Activated gamma-delta T cell (primary cell): ENCODE results near the gene GRAMD1A.
"Not testable (repeated sequence)": the region's sequence is repeated elsewhere in the genome, so short reads cannot be mapped to it uniquely, and the experiment has no call there.

ENCODE experiments used
- DNase-seq: peaks from one replicate; lab custom pipeline; 2025; lab: John Stamatoyannopoulos, UW

The GRAMD1A gene

DNA sequence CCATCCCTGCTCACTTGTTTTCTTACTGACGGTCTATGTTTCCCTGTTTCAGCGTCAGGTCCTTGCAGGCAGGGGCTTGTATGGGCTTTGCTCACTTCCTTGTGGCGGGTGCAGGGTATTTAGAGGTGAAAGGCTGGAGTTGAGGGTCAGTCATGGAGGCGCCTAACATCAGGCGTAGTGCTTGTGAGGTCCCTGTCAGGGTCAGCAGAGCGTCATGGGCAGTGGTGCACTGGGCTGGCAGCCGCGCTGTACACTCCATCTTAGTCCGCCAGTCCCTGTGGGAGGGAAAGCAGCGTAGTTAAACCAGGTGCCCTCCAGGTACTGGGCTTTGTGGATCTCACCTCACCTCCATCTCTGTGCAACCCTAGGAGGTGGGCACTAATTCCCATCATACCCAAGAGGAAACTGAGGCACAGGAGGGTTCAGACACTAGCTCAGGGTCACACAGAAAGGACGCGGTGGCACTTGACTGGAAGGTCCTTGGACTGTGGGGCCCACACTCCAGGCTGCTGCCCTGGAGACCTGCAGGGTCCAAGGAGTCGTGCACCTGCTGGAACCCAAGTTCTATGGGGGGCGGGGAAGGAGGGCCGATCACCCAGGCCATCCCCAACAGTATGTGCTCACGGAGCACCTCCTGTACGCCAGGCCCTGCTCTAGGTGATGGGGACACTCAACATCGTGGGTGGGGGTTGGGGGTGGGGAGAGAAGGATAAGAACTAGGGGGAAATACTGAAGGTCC lies 4.6 kb downstream of the GRAMD1A start:
- no peak for DNase-seq

GRCh38 chr19:35005256-35005977 lies 5.3 kb downstream of the GRAMD1A start:
- DNase-seq = no peak

DNA sequence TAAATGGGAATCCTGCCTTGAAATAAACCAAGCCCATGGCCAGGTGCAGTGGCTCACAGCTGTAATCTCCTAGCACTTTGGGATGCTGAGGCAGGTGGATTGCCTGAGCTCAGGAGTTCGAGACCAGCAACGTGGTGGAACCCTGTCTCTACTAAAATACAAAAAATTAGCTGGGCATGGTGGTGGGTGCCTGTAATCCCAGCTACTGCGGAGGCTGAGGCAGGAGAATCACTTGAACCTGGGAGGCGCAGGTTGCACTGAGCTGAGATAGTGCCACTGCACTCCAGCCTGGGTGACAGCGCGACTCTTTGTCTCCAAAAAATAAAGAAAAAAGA lies 5.9 kb downstream of the GRAMD1A start:
- not testable (repeated sequence) for DNase-seq

DNA sequence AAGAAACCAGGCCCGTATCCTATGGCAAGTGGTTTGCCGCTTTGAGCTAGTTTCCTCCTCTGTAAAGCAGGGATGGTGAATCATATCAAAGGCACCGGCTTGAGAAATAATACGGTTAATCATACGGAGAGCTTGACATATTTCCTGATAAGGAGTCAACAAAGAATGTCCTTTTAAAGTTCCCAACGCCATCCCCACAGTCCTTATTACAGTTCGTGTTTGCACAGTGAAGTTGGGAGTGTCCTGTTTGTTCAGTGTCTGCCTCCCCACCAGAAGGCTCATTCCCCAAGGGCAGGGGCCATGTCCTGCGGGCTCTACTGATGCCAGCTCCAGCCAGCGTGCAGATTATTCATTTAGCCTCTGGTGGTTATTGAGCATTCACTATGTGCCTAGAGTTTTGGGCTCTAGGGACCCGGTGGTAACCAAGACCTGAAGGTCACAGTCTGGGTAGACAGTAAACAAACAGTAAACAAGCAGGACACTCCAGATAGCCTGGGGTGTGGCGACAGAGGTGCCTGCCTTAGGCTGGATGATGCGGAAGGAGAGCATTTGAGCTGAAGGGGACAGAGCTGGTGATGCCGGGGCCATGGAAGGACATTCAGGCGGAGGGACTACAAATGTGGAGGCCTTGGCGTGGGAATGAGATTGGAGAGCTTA lies 6.3 kb downstream of the GRAMD1A start:
- no peak for DNase-seq

- DNase-seq = no peak
Measured at GRCh38 chr19:35006999-35007365, 6.9 kb downstream of the GRAMD1A start.

DNA sequence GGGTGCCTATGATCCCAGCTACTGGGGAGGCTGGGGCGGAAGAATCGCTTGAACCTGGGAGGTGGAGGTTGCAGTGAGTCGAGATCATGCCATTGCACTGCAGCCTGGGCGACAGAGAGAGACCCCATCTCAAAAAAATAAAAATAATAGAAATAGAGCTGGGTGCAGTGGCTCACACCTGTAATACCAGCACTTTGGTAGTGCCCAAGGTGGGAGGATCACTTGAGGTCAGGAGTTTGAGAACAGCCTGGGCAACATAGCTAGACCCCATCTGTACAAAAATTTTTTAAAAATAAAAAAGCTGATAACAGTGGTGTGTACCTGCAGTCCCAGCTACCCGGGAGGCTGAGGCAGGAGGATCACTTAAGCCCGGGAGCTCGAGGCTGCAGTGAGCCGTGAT lies 7.3 kb downstream of the GRAMD1A start:
- not testable (repeated sequence) for DNase-seq

DNA sequence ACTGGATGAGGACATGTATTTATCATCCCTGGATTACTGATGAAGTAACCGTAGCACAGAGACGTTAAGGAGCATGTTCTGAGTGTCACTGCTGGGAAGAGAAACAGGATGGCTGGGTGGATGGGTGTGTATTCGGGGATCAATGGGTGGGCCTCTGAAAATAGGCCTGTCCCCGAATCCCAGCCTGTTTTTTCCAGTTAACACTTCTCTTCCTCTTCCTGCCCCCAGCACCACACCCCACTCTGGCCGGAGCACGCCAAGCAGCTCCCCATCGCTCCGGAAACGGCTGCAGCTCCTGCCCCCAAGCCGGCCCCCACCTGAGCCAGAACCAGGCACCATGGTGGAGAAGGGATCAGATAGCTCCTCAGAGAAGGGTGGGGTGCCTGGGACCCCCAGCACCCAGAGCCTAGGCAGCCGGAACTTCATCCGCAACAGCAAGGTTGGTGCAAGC lies 8.8 kb downstream of the GRAMD1A start:
- DNase-seq = no peak

- DNase-seq = no peak
Measured at GRCh38 chr19:35009424-35010415, 9.6 kb downstream of the GRAMD1A start.

DNA sequence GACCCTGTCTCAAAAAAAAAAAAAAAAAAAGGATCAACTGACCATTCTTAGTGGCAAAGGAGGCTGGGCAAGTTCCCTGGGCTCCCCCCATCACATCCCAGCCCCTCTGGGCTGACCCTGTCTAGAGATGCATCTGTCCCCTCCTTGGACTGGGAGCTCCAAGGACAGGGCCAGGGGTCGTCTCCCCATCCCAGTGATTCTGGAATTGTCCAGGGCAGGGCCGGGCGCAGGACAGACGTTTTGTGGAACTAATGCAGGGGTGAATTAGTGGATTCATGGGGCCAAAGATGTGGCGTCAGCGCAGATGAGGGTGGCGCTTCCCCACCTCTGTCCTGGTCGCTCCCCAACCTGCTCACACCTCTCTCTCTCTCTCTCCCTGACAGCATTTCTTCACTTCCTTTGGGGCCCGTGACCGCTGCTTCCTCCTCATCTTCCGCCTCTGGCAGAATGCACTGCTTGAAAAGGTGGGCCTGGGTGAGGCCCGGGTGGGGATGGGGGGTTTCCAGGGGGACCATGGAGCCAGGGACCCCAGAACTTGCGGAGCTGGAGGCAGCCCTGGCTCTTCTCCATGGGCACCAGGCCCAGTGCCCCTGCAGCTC lies 11.1 kb downstream of the GRAMD1A start:
- no peak for DNase-seq

DNA sequence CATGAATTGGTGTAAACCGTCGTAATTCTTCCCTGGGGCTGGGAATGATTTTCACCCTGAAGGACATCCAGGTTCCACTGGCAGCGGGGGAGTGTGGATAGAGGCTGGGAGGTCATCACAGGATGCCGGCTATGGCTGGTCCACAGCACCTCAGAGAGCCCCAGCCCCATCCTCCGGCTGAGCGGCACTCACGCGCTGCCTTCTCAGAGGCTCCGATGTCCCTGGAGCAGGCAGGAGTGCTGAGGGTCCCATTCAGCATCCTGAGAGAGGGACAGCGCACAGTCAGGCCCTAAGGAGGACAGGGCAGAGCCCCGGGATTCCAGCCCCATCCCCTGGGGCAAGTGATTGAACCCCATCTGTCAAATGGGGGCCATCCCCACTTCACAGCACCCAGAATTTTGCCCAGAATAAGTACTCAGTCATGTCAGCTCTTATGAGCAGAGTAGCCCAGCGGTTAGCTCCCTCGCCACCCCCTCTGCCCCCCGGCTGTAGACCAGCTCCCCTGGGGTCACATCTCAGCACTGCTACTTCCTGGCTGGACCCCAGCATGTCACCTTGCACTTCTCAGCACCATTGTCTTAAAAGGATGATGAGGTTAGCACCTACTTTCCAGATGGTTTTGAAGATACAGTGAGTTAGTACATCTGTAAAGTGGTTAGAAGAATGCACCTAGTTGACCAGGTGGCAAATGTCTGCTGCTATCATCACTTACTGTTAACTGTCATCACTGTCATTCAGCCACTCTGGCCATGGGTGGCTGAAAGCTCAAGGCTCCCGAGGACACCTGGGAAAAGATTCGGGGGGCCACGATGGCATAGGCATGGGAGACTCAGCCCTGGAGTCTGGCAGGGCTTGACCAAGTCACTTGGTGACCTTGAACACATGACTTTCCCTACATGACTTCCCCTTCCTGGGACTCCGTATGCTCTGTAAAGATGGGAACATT lies 11.9 kb downstream of the GRAMD1A start:
- DNase-seq = peak; percentile 33

- peak; percentile 64 for DNase-seq
Measured at GRCh38 chr19:35013041-35013819, 13.1 kb downstream of the GRAMD1A start.

DNA sequence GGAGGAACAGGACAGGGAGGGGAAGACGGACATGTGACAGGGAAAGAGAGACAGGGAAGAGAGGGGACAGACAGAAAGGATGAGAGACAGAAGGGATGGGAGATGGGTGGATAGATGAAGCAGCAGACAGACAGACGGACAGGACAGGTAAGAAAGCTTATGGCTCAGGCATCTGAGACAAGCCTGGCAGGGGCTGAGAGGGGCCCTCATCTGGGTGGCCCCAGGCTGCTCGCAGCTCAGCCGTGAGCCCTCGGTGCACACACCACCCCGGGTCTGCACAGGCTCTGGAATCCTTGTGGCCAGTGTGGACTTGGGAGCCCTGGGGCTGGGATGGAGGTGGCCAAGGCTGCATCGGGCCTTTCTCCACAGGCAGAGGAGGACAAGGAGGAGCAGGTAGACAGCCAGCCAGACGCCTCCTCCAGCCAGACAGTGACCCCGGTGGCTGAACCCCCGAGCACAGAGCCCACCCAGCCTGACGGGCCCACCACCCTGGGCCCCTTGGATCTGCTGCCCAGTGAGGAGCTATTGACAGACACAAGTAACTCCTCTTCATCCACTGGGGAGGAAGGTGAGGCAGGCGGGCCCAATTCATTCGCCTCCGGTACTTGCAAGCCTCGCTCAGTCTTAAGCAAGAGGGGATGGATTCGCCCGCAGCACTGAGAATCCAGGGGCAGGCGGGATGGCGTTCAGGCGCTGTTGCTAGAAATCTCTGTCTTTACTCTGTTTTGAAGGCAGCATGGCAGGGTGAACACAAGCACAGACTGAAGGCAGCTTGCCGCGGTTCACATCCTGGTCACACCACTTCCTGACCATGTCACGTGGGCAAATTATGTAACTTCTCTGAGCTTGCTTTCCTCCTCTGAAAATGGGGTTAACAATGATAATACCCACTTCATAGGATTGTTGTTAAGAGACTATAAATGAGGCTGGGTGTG lies 14.0 kb downstream of the GRAMD1A start:
- DNase-seq = no peak

DNA sequence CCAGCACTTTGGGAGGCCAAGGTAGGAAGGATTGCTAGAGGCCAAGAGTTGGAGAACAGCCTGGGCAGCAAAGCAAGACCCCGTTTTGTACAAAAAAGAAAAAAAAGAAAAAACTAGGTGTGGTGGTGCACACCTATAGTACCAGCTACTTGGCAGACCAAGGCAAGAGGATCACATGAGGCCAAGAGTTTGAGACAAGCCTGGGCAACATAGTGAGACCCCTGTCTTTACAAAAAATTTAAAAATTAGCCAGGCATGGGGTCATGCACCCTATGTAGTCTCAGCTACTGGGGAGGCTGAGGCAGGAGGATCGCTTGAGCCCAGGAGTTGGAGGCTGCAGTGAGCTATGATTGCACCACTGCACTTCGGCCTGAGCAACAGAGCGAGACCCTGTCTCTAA lies 14.7 kb downstream of the GRAMD1A start:
- DNase-seq = not testable (repeated sequence)

DNA sequence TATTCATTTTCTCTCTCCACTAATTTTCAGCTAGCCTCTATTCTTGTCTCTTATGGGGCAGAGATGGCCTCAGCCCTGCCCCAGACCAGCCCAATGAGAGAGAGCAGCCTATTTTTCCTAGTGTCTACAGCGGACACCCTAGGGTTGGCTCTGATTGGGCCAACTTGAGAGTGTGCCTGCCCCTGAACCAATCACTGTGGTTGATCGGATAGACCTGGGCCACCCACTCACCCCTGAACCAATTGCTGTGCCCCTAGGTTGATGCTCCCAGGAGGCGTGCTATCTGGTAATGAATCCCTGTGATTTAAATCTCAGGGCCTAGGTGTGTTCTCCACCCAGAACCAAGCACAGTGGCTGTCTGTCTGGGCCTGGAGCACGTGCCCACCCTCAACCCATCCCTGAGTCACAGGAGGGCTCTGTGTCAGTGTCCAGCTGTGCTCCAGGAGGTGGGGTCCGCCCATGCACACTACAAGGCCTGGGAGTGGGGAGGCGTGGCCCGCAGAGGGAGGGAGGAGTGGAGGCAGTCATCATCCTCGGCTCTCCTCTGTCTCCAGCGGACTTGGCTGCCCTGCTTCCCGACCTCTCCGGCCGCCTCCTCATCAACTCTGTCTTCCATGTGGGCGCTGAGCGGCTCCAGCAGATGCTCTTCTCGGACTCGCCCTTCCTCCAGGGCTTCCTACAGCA lies 15.3 kb downstream of the GRAMD1A start:
- no peak for DNase-seq

- DNase-seq = no peak
Measured at GRCh38 chr19:35015954-35016351, 15.8 kb downstream of the GRAMD1A start.

DNA sequence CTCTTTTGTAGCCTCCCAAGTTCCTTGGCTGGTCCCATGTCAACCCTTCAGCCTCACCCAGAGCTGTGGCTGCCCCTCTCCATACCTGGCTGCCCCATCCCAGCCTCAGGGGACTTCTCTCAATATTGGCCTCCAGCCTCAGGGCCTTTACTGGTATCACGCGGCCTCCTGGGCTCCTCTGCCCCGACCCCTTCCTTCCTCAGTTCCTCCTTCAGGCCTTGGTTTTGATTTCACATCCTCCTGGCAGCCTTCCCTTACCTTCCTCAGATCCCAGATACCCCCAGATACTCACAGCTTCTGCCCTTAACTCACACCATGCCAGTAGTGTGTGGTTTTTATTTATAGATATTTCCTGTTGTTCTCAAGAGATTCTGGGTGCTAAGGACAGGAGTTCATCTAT lies 17.4 kb downstream of the GRAMD1A start:
- DNase-seq = no peak

DNA sequence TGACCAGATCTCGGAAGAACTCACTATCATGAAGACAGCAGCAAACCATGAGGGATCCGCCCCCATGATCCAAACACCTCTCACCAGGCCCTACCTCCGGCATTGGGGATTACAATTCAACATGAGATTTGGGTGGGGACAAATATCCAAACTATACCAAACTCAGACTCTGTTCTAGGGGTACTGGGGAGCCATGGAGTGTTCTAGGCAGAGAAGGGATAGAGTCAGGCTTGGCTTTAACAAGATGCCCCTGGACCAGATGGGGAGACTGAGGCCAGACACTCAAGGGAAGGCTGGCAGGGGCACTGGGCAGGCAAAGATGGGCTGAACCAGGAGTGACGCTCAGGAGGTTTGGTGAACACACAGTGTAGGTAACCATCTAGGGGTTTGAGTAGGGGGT lies 18.3 kb downstream of the GRAMD1A start:
- DNase-seq = no peak

GRCh38 chr19:35019144-35019543 lies 19.0 kb downstream of the GRAMD1A start:
- no peak for DNase-seq
